SH-SY5Y (cell line): ENCODE results near the gene SLC39A2.

Source experiments
- GATA2 ChIP-seq: IDR thresholded peaks from 2 replicates; pipeline ENCODE4 v1.6.1; 2011; ENCODE audit warnings: mild to moderate bottlenecking, low read depth, low read length
- GATA3 ChIP-seq: IDR thresholded peaks from 2 replicates; pipeline ENCODE4 v1.6.1; 2011; ENCODE audit warnings: low read depth, mild to moderate bottlenecking, low read length, moderate library complexity

SLC39A2 gene

GRCh38 chr14:21030531-21030930 lies 31.4 kb downstream of the SLC39A2 start:
- no peak for TF ChIP-seq GATA3
- TF ChIP-seq GATA2: no peak

GRCh38 chr14:21032326-21033132 lies 33.4 kb downstream of the SLC39A2 start:
- TF ChIP-seq GATA2 (no peak), GATA3 (no peak)

- TF ChIP-seq GATA3 (no peak), GATA2 (no peak)
Measured at GRCh38 chr14:21033133-21033698, 34.1 kb downstream of the SLC39A2 start.

GRCh38 chr14:21034707-21035106 lies 35.6 kb downstream of the SLC39A2 start, which contains the start of gene RNASE13:
RNASE13 (minus strand) TSS chr14:21034807; CDS start chr14:21034288, 519 bp downstream.
- TF ChIP-seq GATA3 (no peak), GATA2 (no peak)

- no peak for TF ChIP-seq GATA2
- TF ChIP-seq GATA3: no peak
Measured at GRCh38 chr14:21036751-21037150, 37.7 kb downstream of the SLC39A2 start.

GRCh38 chr14:21037156-21037555 lies 38.1 kb downstream of the SLC39A2 start:
- no peak for TF ChIP-seq GATA3
- TF ChIP-seq GATA2: no peak

GRCh38 chr14:21038441-21039422 lies 39.6 kb downstream of the SLC39A2 start:
- TF ChIP-seq GATA2 (no peak), GATA3 (no peak)

GRCh38 chr14:21039585-21040369 lies 40.7 kb downstream of the SLC39A2 start:
- no peak for TF ChIP-seq GATA3
- no peak for TF ChIP-seq GATA2

- TF ChIP-seq GATA3 (no peak), GATA2 (no peak)
Measured at GRCh38 chr14:21040370-21040925, 41.4 kb downstream of the SLC39A2 start.

- no peak for TF ChIP-seq GATA3
- no peak for TF ChIP-seq GATA2
Measured at GRCh38 chr14:21041676-21042433, 42.8 kb downstream of the SLC39A2 start, which contains the start of gene RNASE7. RNASE7 (plus strand) TSS chr14:21042362; CDS start chr14:21042993, 631 bp downstream.

- TF ChIP-seq GATA3: no peak
- no peak for TF ChIP-seq GATA2
Measured at GRCh38 chr14:21042918-21043317, 43.8 kb downstream of the SLC39A2 start.

- TF ChIP-seq GATA2: no peak
Measured at GRCh38 chr14:21043387-21043973, 44.4 kb downstream of the SLC39A2 start.
